ENCODE results near the gene RGL3. TPM values are rescaled to one million over a fixed set of nuclear protein-coding genes. Genes with fewer than 3 reads are reported as not detected.
"Not testable (repeated sequence)": the region's sequence is repeated elsewhere in the genome, so short reads cannot be mapped to it uniquely, and the experiment has no call there.

The RGL3 gene
- polyA plus RNA-seq, 12 donors: 0.40 to 1.5 (median 0.55) TPM; not detected in 2

DNA sequence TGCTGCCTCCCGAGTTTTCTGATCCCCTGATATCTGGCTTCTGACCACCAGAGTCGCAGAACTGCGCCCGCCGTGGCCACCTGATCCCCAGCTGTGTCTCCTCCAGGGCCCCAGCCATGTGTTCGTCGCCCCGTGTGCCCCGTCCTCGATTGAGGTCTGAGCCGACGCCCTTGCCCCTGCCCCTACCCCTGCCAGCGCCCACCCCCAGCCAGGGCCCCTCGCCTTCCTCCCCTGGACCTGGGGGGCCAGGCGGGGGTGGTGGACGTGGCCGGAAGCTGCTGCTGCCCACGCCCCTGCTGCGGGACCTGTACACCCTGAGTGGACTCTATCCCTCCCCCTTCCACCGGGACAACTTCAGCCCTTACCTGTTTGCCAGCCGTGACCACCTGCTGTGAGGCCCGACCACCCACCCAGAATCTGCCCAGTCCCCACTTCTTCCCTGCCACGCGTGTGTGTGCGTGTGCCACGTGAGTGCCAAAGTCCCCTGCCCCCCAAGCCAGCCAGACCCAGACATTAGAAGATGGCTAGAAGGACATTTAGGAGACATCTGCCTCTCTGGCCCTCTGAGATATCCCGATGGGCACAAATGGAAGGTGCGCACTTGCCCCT is 54.7 kb downstream of the RGL3 start:
- no peak for DNase-seq

DNA sequence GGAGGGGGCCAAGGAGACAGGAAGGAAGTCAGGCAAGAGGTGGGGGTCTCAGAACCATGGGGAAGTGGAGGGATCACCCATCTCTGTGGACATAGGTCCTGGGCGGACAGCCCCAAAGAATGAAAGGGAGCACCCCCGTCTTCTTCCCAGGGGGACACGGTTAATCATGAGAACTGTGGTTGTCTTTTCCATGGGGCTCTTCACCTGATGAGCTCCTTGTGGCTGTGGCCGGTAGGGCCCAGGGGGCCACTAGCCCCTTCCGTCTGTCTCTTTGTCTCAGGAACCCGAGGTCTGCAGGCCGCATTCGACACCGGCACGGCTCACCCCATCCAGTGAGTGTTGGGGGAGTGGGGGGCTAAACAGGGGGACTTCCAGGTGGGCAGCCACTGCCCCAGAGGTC is 55.2 kb downstream of the RGL3 start:
- DNase-seq: no peak

DNA sequence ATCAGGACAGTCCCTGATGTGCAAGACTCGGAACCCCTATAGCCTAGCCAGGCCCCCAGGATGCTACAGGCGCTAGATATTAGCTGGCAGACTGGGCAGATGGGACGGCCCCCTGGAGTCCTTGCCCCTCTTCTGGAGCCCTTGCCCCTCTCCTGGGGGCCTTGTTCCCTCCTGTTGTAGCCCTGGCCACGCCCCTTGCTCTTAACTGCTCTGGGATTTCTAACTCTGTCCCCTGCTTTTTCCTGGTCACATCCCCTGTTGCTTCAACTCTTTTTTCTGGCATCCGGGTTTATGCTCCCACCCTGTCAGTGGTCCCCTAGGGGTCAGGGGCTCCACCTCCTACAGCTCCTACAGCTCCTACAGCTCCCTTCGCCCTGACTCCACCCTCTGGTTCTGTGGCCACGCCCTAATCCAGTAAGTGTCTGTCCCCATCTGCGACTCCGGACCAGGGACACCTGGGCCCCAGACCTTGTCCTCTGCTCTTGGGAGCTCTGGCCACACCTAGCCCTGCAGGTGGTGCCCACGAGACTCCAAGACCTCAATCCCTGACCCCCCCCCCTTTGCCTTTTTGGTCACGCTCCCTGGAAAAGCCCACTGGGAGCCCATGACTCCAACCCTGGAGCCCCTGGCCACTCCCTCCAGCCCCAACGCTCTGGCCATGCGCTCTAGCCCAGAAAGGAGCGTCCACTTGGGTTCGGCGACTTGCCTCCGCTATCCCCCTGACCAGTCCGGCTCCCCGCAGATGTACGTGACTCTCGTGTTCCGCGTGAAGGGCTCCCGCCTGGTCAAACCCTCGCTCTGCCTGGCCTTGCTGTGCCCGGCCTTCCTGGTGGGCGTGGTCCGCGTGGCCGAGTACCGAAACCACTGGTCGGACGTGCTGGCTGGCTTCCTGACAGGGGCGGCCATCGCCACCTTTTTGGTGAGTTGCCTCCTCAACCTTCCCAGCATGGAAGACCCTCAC is 57.1 kb downstream of the RGL3 start:
- no peak for DNase-seq

DNA sequence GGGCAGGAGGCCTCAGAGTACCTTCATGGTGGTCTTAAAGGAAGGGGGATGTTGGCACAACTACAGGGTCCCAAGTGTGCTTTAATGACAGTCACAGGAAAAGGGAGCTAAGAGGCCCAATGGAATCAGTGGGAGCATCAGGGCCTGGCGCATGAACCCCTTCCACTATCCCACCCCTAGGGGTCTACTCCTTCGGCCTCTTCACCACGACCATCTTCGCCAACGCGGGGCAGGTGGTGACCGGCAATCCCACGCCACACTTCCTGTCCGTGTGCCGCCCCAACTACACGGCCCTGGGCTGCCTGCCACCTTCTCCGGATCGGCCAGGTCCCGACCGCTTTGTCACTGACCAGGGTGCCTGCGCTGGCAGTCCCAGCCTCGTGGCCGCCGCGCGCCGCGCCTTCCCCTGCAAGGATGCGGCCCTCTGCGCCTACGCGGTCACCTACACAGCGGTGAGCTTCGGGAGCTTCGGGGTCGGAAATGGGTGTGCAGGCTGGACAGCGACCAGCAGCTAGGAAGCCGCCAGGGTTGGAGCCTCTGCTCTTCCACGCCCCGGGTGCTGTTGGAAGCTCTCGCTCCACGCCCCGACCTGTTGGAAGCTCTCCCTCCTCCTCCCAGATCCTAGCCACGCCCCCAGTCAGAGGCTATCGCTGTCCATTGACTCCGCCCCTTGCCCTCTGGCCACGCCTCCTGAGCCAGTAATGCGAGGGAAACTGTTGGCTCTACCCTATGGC is 57.9 kb downstream of the RGL3 start:
- DNase-seq: no peak

DNA sequence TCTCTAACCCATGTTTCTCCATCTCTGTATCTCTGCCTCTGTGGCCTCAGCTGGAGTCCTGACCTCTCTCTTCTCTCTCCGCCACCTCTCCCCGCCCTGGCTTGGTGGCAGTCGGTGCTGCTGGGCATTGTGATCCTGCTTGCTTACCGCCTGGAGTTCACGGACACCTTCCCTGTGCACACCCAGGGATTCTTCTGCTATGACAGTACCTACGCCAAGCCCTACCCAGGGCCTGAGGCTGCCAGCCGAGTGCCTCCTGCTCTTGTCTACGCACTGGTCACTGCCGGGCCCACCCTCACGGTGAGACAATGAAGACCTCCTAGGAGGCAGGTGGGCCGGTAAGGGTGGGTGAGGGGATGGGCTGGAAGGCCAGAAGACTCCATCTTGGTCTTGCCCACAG is 59.7 kb downstream of the RGL3 start:
- DNase-seq: no peak

DNA sequence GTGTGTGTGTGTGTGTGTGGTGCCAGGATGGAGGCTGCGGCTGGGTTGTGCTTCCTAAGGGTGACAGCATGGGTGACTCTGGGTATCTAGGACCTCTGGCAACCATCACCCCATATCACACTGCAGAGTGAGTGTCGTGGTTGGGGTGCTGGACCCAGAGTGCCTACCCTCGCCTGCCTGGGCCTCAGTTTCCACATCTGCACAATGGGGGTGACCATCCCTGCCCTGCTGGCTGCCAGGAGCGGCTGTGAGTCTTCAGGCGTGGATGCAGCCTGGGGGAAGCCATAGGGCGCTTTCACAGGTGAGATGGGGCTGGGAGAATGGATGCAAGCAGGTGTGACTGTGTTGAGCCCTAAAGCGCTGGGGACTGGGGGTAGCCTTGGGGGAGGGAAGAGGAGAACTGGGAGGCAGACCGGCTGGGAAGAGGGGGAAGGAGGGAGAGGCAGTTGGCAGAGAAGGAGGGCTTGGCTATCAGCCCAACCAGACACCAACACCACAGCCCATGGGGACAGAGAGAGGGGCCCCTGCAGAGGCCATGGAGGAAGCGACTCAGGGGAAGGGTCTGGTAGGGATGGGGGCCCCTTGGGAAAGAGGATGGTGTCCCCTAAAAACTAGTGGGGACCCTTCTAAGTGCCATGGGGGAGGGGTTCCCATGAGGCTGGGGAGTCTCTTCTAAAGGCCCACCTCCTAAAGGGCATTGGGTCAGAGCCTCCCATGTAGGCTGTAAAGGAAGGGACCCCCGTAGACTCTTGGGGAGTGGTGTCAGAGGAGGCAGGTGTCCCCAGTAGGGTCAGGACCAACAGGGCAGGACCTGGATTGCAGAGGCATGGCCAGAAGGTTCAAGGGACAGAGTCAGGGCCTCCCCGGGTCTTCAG is 62.2 kb downstream of the RGL3 start:
- DNase-seq: no peak

DNA sequence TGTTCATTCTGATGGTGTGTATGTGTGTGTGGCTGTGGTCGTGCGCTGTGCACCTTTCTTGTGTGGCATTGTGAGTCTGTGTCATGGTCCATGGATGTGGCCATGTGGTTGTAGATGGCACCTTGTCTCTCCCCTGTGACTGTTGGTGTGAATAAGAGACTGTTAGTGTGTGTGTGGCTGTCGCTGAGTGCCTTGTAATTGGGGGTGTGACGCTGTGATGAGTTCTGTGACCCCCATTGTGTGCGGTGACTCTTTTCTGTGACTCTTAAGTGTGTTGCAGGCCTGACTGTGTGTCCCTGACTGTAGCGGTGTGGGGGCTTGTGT is 63.1 kb downstream of the RGL3 start:
- no peak for DNase-seq

DNA sequence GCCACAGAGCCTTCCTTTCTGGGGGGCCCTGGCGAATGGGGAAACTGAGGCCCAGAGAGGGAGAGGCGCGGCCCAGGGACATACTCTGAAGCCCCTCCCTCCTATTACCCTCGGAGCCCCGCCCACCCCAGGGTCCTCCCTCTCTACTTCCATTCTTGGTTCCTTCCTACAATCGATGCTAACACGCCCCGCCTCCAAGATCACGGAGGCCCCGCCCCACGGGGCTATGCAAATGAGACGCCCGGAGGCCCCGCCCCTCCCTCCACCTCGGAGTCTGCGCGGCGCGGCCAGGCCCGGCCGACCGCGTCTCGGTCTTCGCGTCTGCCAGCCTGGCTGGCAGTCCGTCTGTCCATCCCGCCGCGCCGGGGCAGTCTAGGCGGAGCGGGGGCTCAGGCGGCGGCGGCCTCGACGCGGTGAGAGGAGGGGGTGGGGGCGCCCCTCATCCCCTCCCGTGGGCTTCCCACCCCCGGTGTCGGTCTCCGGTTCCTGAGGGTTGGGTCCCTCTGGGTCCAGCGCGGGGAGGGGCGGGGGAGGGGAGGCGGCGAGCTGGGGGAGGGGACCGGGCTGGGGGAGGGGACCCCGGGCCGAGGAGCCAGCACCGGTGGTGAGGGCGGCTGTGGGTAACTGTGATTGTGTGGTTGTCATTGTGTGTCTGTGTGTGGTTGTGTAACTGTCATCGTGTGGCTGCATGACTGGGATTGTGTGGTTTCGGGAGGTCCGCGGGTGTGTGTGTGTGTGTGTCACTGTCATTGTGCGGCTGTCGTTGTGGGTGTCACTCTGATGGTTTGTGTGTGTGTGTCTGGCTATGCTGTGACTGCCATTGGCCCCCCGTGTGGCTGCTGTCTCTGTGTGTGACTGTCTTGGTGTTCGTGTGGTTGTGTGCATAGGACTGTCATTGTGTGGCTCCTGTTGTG is 63.7 kb downstream of the RGL3 start, which contains the start of gene PLPPR2:
Gene PLPPR2, plus strand, starts transcription at position 273 of the 914 bp plus-strand sequence. CDS start 2,242 bp downstream, outside the sequence.
- DNase-seq: peak; percentile 89

DNA sequence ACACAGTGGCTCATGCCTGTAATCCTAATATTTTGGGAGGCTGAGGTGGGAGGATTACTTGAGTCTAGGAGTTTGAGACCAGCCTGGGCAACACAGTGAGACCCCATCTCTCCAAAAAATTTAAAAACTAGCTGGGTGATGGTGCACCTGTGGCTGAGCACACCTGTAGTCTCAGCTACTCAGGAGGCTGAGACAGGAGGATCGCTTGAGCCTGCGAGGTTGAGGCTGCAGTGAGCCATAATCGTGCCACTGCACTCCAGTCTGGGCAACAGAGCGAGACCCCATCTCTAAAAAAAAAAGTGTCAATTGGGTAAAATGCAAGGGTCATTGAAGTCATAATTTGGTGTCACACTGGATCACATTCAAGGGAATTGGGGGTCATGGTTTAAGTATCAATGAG is 65.0 kb downstream of the RGL3 start:
- not testable (repeated sequence) for DNase-seq

DNA sequence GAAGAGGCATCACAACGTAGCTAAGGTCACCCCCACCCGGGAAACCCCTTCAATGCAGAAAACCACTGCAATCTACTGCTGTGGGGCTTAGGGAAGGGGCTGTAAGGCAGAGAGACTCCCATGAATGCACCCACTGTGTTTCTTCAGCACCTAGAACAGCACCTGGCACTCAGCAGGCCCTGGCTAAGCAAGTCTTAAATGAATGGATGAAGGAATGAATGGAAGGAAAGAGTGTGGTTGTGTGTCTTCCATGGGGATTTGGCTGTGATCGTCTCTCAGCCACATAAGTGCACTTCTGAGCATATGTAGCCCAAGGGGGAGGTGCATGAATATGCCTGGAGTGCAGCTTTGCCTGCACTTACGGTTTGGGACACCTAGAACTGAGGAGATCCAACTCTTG is 69.9 kb downstream of the RGL3 start:
- no peak for DNase-seq

DNA sequence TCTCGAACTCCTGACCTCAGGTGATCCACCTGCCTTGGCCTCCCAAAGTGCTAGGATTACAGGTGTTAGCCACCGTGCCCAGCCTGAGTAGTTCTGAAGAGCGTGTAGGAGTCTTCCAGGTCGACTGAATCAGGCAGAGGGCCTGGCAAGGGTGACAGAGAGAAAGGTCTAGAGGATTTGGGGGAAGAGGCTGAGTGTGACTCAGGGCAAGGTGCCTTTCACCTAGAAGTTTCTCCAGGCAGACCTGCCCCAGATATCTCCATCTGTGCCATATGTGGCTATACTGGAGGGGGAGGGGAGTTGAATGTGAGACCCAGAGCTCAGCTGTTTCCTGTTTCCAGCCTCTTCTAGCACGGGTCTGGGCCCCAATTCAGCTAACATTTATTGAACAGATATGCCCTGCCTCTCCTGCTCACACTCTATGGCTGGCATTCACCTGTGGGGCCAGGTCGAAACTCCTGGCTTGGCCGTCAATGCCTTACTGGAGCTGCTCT is 71.5 kb downstream of the RGL3 start:
- DNase-seq: no peak

DNA sequence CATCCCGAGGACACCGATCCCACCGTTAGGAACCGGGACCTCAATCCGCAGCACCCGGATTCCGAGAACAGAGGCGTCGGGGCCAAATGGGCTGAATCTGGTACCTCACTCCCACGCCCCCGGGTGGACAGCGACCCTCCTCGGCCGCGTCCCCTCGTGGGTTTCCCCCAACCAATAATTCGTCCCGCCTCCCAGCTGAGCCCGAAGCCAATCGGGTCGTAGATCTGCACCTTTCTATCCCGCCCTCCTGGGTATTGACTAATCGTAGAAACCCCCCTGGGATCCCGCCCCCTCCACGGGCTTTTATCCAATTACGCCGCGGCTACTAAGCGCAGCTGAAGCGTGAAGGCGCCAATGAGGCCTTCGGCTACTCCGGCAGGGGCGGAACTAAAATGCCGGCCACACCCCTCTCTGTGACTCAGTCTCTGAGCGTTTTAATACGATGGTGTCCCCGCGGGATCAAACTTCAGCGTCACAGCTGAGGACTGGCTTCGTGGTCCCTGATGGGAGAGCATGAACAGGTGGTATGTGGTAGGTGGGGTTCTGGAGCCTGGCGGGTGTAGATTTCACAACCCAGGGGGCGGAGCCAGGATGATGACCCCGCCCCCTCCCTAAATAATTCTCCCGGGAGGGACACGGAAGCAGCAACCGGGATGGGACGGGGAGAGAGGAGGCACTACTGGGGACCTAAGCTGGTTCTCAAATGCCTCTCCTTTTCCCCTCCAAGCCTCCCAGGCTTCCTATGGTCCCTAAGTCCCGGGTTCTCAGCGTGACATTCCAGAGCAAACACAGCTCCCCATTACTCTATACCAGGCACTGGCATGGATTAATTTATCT is 72.8 kb downstream of the RGL3 start, which contains the start of the genes CCDC159 and TMEM205:
Gene CCDC159, plus strand, starts transcription at position 416 of the 837 bp plus-strand sequence. Its CDS starts 88 bp downstream, at position 504.
Gene TMEM205, minus strand, starts transcription at position 165 of the 837 bp plus-strand sequence. CDS start 649 bp downstream, outside the sequence.
- DNase-seq: peak; percentile 95

DNA sequence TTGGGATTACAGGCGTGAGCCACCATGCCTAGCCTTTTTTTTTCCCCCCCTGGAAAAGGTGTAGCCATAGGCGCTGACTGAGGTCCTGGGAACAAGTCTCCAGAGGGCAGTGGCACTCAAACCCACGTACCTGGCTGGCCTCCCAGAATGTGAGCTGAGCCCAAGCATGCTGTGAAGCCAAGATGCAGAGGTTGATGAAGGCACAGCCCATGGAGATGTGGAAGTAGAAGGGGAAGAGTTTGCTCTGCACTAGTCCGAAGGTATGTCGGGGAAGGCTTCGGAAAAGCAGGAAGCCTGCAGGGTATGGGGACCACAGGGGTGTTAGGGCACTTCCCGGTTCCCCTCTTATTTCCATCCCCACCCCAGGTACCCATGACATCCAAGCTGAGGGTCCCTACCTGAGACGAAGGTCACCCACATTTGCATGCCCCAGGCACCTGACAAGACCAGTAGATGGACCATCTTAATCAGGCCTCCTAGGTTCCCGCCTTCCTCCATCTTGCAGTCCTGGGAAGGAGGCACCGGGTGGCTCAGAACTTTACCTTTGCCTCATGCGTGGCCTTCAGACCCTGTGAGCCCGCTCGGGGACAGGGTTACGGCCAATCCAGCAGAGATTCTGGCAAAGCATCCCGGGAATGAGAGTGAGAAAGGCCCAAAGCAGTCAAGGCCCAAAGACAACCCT is 73.9 kb downstream of the RGL3 start:
- no peak for DNase-seq

Other genes with a start within 250 kb of the RGL3 start
- gene KANK2, start 221.8 kb downstream of the RGL3 start, polyA plus RNA-seq (ENCODE audit: insufficient read length in 12 of 12): 100 to 1,000 TPM in 11 of 12 donors, not detected in 1; 100 to 164 (median 118) TPM
- gene ANGPTL8, start 179.7 kb downstream of the RGL3 start, polyA plus RNA-seq (ENCODE audit: insufficient read length in 12 of 12): under 1 TPM in 6 of 12 donors, not detected in 6; 0.32 to 0.89 (median 0.50) TPM
- gene DOCK6, start 156.8 kb downstream of the RGL3 start, polyA plus RNA-seq (ENCODE audit: insufficient read length in 12 of 12): 10 to 100 TPM in 11 of 12 donors, not detected in 1; 23.7 to 53.7 (median 37.5) TPM
- not detected for gene TSPAN16, start 123.2 kb downstream of the RGL3 start, polyA plus RNA-seq (ENCODE audit: insufficient read length in 12 of 12)
- 10 to 100 TPM in 3 of 12 donors, 1 to 10 TPM in 8, not detected in 1; 4.9 to 22.5 (median 6.8) TPM for gene RAB3D, start 79.7 kb downstream of the RGL3 start, polyA plus RNA-seq (ENCODE audit: insufficient read length in 12 of 12)
- 10 to 100 TPM in 11 of 12 donors, not detected in 1; 34.5 to 56.2 (median 42.0) TPM for gene TMEM205, start 73.0 kb downstream of the RGL3 start, polyA plus RNA-seq (ENCODE audit: insufficient read length in 12 of 12)
- 10 to 100 TPM in 4 of 12 donors, 1 to 10 TPM in 7, not detected in 1; 4.5 to 33.7 (median 8.1) TPM for gene CCDC159, start 72.8 kb downstream of the RGL3 start, polyA plus RNA-seq (ENCODE audit: insufficient read length in 12 of 12)
- 10 to 100 TPM in 7 of 12 donors, 1 to 10 TPM in 4, not detected in 1; 8.4 to 22.0 (median 11.2) TPM for gene PLPPR2, start 63.9 kb downstream of the RGL3 start, polyA plus RNA-seq (ENCODE audit: insufficient read length in 12 of 12)
- 1 to 10 TPM in 8 of 12 donors, under 1 TPM in 2, not detected in 2; 0.86 to 2.4 (median 1.3) TPM for gene SWSAP1, start 44.6 kb downstream of the RGL3 start, polyA plus RNA-seq (ENCODE audit: insufficient read length in 12 of 12)
- 1 to 10 TPM in 11 of 12 donors, not detected in 1; 2.5 to 5.9 (median 3.3) TPM for gene EPOR, start 35.0 kb downstream of the RGL3 start, polyA plus RNA-seq (ENCODE audit: insufficient read length in 12 of 12)
- gene ODAD3, start 15.8 kb upstream of the RGL3 start, polyA plus RNA-seq (ENCODE audit: insufficient read length in 12 of 12): under 1 TPM in 10 of 12 donors, not detected in 2; 0.16 to 0.41 (median 0.29) TPM
- 100 to 1,000 TPM in 11 of 12 donors, not detected in 1; 128 to 211 (median 169) TPM for gene PRKCSH, start 16.3 kb upstream of the RGL3 start, polyA plus RNA-seq (ENCODE audit: insufficient read length in 12 of 12)
- 1 to 10 TPM in 1 of 12 donors, under 1 TPM in 6, not detected in 5; 0.05 to 4.3 (median 0.21) TPM for gene ELAVL3, start 61.7 kb upstream of the RGL3 start, polyA plus RNA-seq (ENCODE audit: insufficient read length in 12 of 12)
- gene ZNF653, start 86.5 kb upstream of the RGL3 start, polyA plus RNA-seq (ENCODE audit: insufficient read length in 12 of 12): 1 to 10 TPM in 10 of 12 donors, not detected in 2; 2.7 to 9.3 (median 4.6) TPM
- 10 to 100 TPM in 11 of 12 donors, not detected in 1; 28.4 to 47.2 (median 35.2) TPM for gene ECSIT, start 109.8 kb upstream of the RGL3 start, polyA plus RNA-seq (ENCODE audit: insufficient read length in 12 of 12)
- gene CNN1, start 119.5 kb upstream of the RGL3 start, polyA plus RNA-seq (ENCODE audit: insufficient read length in 12 of 12): 100 to 1,000 TPM in 7 of 12 donors, 10 to 100 TPM in 4, not detected in 1; 37.7 to 129 (median 108) TPM
- gene ELOF1, start 139.9 kb upstream of the RGL3 start, polyA plus RNA-seq (ENCODE audit: insufficient read length in 12 of 12): 10 to 100 TPM in 11 of 12 donors, not detected in 1; 24.0 to 54.6 (median 31.9) TPM
- 1 to 10 TPM in 9 of 12 donors, under 1 TPM in 1, not detected in 2; 0.52 to 4.8 (median 1.7) TPM for gene ACP5, start 158.3 kb upstream of the RGL3 start, polyA plus RNA-seq (ENCODE audit: insufficient read length in 12 of 12)
- gene ZNF627, start 178.2 kb upstream of the RGL3 start, polyA plus RNA-seq (ENCODE audit: insufficient read length in 12 of 12): 10 to 100 TPM in 10 of 12 donors, 1 to 10 TPM in 1, not detected in 1; 5.1 to 18.6 (median 15.7) TPM